Breast epithelium (tissue), 3 donors: ENCODE data around the gene CXCR1.

ENCODE experiments used
- POLR2A ChIP-seq: fragments of 450-650 bp; IDR thresholded peaks from one replicate; pipeline ENCODE4 v1.6.1; 2016; ENCODE audit warnings: antibody characterized with exemption, mild to moderate bottlenecking, moderate library complexity
- TF ChIP-seq, protein P1 (sequence below), 3 donors: fragments of 450-650 bp; IDR thresholded peaks; one replicate each; pipeline ENCODE4 v1.5.1; 2016 to 2017; ENCODE audit warnings: antibody characterized with exemption in 3 of 3, mild to moderate bottlenecking in 3 of 3, moderate library complexity in 3 of 3

DNA sequence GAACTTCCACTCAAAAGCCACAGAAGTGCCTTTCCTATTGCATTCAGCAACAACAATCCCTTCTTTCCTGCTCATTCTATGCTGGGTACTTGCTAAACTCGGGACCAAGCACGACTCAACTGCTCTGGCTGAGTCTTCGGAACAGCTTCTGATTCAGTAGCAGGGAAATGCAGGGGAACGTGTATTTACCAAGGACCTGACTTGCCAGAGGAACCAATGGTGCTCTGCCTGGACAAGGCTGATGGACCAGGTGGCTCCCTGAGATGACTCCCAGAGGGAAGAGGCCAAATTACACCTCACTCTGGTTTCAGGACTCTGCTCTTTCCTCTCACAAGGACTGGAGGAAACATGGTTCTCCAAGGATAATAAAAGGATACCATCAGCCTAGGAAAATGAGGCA is 28.7 kb downstream of the CXCR1 start:
- TF ChIP-seq, protein P1, sequence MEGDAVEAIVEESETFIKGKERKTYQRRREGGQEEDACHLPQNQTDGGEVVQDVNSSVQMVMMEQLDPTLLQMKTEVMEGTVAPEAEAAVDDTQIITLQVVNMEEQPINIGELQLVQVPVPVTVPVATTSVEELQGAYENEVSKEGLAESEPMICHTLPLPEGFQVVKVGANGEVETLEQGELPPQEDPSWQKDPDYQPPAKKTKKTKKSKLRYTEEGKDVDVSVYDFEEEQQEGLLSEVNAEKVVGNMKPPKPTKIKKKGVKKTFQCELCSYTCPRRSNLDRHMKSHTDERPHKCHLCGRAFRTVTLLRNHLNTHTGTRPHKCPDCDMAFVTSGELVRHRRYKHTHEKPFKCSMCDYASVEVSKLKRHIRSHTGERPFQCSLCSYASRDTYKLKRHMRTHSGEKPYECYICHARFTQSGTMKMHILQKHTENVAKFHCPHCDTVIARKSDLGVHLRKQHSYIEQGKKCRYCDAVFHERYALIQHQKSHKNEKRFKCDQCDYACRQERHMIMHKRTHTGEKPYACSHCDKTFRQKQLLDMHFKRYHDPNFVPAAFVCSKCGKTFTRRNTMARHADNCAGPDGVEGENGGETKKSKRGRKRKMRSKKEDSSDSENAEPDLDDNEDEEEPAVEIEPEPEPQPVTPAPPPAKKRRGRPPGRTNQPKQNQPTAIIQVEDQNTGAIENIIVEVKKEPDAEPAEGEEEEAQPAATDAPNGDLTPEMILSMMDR (IDR thresholded peaks at IDR 0.05), result no peak
- TF ChIP-seq POLR2A, result no peak
